Psoas muscle (tissue), 8 donors: ENCODE results near the gene CENPU. TPM values are rescaled to one million over a fixed set of nuclear protein-coding genes. Genes with fewer than 3 reads are reported as not detected.
"Not testable (repeated sequence)": the region's sequence is repeated elsewhere in the genome, so short reads cannot be mapped to it uniquely, and the experiment has no call there.

Source experiments
- ATAC-seq, 4 donors: fragments of 200-7000 bp; cut with Tn5 transposase; one replicate each; pipeline ENCODE4 v1.9.1; 2020; ENCODE audit warnings: moderate library complexity in 3 of 4, mild to moderate bottlenecking in 2 of 4
- DNase-seq, 2 donors: peaks; one replicate each; pipeline ENCODE4 v3.0.0-alpha.2; 2020
- H3K27ac ChIP-seq: fragments of 200-600 bp; one replicate; pipeline ENCODE4 v1.8.0; 2022
- H3K27me3 ChIP-seq, 3 donors: fragments of 200-600 bp in 1 of 3; one replicate each; pipeline versions ENCODE4 v1.6.1 to v1.8.0; 2013 to 2022; ENCODE audit warnings: low read length in 2 of 3, mild to moderate bottlenecking in 2 of 3, moderate library complexity in 1 of 3; ENCODE audit not compliant: insufficient read depth in 3 of 3
- H3K36me3 ChIP-seq, 2 donors: fragments of 200-600 bp in 1 of 2; one replicate each; pipeline versions ENCODE4 v1.6.1 to v1.8.0; 2013 to 2022; ENCODE audit warnings: low read depth in 1 of 2, mild to moderate bottlenecking in 1 of 2, moderate library complexity in 1 of 2; ENCODE audit not compliant: insufficient read depth in 1 of 2
- H3K4me1 ChIP-seq: fragments of 200-600 bp; one replicate; pipeline ENCODE4 v1.8.0; 2022
- H3K4me3 ChIP-seq: fragments of 200-600 bp; one replicate; pipeline ENCODE4 v1.8.0; 2022; ENCODE audit warnings: mild to moderate bottlenecking
- H3K9me3 ChIP-seq: fragments of 200-600 bp; one replicate; pipeline ENCODE4 v1.8.0; 2022
- WGBS, 3 donors: extraction: QIAGEN DNeasy Blood & Tissue Kit; methylation state at CpG; one replicate each; pipeline versions ENCODE4 v1.1.6 to v1.1.7; 2013; 5-methylcytosine and 5-hydroxymethylcytosine counted together
- intact Hi-C, 2 donors: fragments of 100-400 bp; cut with DNase I; formaldehyde crosslinking; loops; one replicate each; pipeline versions ENCODE4 v1.11.0 to v1.14.2; 2022
- polyA plus RNA-seq, 3 donors: library from polyadenylated mRNA; stranded (reverse); fragments of 200-250 nt; gene quantifications; one replicate each; pipeline ENCODE4 v1.2.3, GENCODE V29; 2013
- total RNA-seq, 4 donors: library from RNA; stranded (reverse); fragmentation: NEBNext Ultra II Directional in 2 of 4; extraction: Animal tissue kit (Norgen Biotek cat#: 25700) in 2 of 4; gene quantifications; one replicate each; pipeline versions ENCODE4 v1.2.1 to v1.2.4, GENCODE V29; 2021 to 2023
- TF ChIP-seq, protein P1 (sequence below): fragments of 200-600 bp; IDR thresholded peaks from one replicate; pipeline ENCODE4 v1.8.0; 2022; ENCODE audit warnings: antibody characterized with exemption
- donor health status: healthy with polysubstance abuse.
- donor health status: DM: no; HTN: no; CAD: no; lungs with moderate emphysema.
- donor health status: Bipolar disorder and iron deficiency.
- donor health status: healthy.
- donor health status: DM: yes; HTN: yes; CAD: no.
- donor health status: DM: no; HTN: no; CAD: no.
- donor health status: DM: no; HTN: no; CAD: no.
- donor health status: DM: yes; HTN: yes; CAD: no.

Gene CENPU
- total and polyA plus RNA-seq, 7 donors, result 0.63 to 2.0 (median 1.1) TPM

DNA sequence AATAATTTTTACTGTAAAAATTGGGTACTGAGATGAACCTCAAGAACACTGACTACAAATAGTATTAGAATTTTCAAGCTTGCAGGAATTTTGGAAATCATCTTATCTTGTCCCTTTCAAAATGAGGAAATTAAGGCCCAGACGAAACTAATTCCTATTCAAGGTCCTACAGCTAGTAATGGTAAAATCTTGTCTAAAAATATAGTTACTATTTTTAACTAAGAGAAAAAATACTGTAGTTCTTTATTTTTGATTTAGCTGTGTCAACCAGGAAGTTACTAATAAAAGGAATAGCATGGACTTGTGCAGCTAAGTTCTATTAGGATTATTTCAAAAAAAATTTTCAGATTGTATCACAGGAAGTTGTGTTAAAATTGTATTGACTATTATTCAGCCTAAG is 71.7 kb downstream of the CENPU start:
- H3K4me1 ChIP-seq, result no peaks in the 10 kb centered on the region
- H3K27ac ChIP-seq, result no peak overlapping the region
- no peaks in the 10 kb centered on the region for H3K27me3 ChIP-seq
- ATAC-seq (no peak), DNase-seq (no peak)
- H3K36me3 ChIP-seq, result peaks cover 0 to 56% of the 10 kb centered on the region in 2 donors
- TF ChIP-seq, protein P1, sequence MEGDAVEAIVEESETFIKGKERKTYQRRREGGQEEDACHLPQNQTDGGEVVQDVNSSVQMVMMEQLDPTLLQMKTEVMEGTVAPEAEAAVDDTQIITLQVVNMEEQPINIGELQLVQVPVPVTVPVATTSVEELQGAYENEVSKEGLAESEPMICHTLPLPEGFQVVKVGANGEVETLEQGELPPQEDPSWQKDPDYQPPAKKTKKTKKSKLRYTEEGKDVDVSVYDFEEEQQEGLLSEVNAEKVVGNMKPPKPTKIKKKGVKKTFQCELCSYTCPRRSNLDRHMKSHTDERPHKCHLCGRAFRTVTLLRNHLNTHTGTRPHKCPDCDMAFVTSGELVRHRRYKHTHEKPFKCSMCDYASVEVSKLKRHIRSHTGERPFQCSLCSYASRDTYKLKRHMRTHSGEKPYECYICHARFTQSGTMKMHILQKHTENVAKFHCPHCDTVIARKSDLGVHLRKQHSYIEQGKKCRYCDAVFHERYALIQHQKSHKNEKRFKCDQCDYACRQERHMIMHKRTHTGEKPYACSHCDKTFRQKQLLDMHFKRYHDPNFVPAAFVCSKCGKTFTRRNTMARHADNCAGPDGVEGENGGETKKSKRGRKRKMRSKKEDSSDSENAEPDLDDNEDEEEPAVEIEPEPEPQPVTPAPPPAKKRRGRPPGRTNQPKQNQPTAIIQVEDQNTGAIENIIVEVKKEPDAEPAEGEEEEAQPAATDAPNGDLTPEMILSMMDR, result no peak
- no peak overlapping the region for H3K4me3 ChIP-seq
- intact Hi-C loops, result no loop called here
- no peaks in the 10 kb centered on the region for H3K9me3 ChIP-seq
- 58 to 78% (median 66%) methylated on average over 1 of the region's 1 CpG for WGBS, 3 donors

DNA sequence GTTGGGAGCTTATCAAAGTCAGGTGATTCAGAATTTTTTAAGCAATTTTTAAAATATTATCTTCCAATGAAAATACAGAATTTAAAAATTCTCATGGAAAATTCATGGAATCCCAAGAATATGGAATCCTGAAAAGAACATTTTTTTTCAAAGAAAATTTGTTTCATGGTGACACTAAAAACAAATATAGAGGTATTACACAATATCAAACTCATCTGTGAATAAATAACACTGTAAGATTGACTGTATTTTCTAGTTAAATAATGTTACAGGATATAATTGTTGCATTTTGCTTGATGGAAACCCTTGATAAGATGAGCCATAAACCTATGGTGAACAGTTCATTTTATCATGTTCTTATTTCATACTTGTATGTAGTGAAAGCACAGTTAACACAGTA is 72.9 kb downstream of the CENPU start:
- Histone ChIP-seq H3K27ac (no peak overlapping the region), H3K4me1 (peaks cover 8% of the 10 kb centered on the region), H3K36me3 (peaks cover 0 to 47% of the 10 kb centered on the region in 2 donors), H3K4me3 (no peak overlapping the region), H3K9me3 (no peaks in the 10 kb centered on the region), H3K27me3 (no peaks in the 10 kb centered on the region)
- DNase-seq (no peak), ATAC-seq (no peak)
- TF ChIP-seq, protein P1, result no peak
- intact Hi-C loops, result no loop called here

DNA sequence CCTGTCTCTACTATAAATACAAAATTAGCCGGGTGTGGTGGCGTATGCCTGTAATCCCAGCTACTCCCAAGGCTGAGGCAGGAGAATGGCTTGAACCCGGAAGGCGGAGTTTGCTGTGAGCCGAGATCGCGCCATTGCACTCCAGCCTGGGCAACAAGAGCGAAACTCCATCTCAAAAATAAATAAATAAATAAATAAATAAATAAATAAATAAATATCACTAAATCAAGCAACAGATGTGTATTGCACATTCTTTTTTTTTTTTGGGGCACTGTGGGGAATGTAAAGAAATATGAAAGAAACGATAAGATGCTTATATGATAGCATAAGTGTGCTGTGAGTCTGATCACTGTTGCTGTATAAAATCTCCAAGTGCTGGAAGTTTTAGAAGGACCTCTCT is 76.1 kb downstream of the CENPU start:
- Histone ChIP-seq H3K4me1 (peaks cover 25% of the 10 kb centered on the region), H3K36me3 (peaks cover 0 to 41% of the 10 kb centered on the region in 2 donors)
- not testable (repeated sequence) for DNase-seq, ATAC-seq, H3K27me3 ChIP-seq, H3K4me3 ChIP-seq, H3K9me3 ChIP-seq, H3K27ac ChIP-seq
- intact Hi-C loops, result loop anchor here (5.0 to 10.0 kb wide), 2 partner anchors 69 to 737 kb away; partner anchors contain the start of genes ANKRD37 (in 1 of the 2) and LRP2BP (in 1 of the 2)
- 97 to 98% (median 98%) methylated on average over 9 of the region's 9 CpGs for WGBS, 3 donors

DNA sequence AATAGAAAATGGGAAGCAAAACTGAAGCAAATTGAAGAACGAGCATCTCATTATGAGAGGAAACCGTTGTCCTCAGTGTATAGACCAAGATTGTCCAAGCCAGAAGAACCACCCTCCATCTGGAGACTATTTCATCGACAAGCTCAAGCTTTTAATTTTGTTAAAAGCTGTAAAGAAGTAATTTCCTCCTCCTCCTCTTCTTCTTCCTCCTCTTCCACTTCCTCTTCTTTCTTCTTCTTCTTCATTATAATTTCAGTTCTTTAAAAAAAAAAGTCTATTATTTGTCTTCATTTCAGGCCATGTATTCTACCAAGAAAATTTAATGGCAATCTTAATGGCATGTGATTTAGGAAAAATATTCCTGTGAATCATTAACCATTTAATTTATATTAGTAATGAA is 76.8 kb downstream of the CENPU start:
- ATAC-seq (no peak), DNase-seq (no peak)
- Histone ChIP-seq H3K27ac (no peak overlapping the region), H3K36me3 (peaks cover 0 to 41% of the 10 kb centered on the region in 2 donors), H3K9me3 (no peaks in the 10 kb centered on the region), H3K4me1 (peaks cover 26% of the 10 kb centered on the region), H3K4me3 (no peak overlapping the region), H3K27me3 (no peaks in the 10 kb centered on the region)
- intact Hi-C loops, result loop anchor here (5.0 to 10.0 kb wide), 2 partner anchors 70 to 738 kb away; partner anchors contain the start of genes ANKRD37 (in 1 of the 2) and LRP2BP (in 1 of the 2)
- TF ChIP-seq, protein P1, result no peak
- 88 to 92% (median 90%) methylated on average over 3 of the region's 3 CpGs for WGBS, 3 donors

DNA sequence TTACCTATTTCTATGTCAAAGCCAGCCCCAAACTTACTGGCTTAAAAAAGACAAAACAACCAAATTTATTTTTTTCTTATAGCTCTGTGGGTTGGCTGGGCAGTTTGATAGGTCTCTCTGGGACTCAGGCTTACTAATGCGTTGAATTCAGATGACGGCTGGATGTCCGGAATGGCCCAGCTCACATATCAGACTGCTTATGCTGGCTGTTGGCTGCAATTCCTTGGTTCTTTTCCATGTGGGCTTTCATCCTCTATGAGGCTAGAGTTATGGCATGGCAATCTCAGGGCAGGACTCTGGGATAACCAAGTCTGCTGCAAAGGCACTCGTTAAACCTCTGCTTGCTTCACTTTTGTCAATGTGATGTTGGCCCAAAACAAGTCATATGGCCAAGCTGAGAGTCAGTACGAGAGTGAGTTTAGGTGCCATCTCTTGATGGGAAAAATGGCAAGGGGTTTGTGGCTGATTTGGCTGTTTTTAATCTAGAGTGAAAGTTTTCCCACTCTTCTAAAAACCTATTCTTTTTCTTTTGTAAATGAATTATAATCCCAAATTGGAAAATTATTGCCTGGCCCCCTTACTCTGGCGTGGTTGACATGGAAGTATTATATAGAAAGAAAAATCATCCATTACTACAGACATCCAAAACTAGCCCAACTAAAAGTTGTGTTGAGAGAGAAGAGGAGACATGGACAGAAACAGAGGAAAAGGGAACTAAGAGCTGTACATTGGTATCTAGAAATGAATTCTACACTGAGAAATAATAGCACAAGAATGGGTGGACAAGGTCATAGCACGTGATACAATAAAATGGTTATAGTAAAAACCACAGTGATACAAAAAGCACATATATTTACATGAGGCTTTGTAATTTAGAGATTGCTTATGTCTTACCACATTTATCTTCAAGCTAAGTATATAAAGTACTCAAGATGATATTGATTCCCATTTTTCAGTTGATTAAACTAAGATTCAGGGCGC is 77.7 kb downstream of the CENPU start:
- 53 to 63% (median 53%) methylated on average over 8 of the region's 8 CpGs for WGBS, 3 donors
- DNase-seq, result peak; percentile 30 to 66
- H3K27me3 ChIP-seq, result no peaks in the 10 kb centered on the region
- intact Hi-C loops, result loop anchor here (5.0 to 10.0 kb wide), 2 partner anchors 71 to 739 kb away; partner anchors contain the start of genes ANKRD37 (in 1 of the 2) and LRP2BP (in 1 of the 2)
- peak; percentile 90 to 98 (median 96) for ATAC-seq
- H3K9me3 ChIP-seq, result no peaks in the 10 kb centered on the region
- H3K4me3 ChIP-seq, result no peak overlapping the region
- TF ChIP-seq, protein P1, result no peak
- H3K36me3 ChIP-seq, result peaks cover 0 to 32% of the 10 kb centered on the region in 2 donors
- H3K4me1 ChIP-seq, result peaks cover 29% of the 10 kb centered on the region
- H3K27ac ChIP-seq, result peak overlapping the region; percentile 87
